K562 (cell line): ENCODE measurements around the gene G6PD. TPM values are rescaled to one million over a fixed set of nuclear protein-coding genes. Genes with fewer than 3 reads are reported as not detected.

Experiments used
- CTBP1 ChIP-seq: fragments of 450-650 bp; IDR thresholded peaks from 2 replicates; pipeline ENCODE4 v1.6.1; 2016; ENCODE audit warnings: borderline replicate concordance
- DIDO1 ChIP-seq: fragments of 450-650 bp; IDR thresholded peaks from 2 replicates; pipeline ENCODE4 v1.6.1; 2016; ENCODE audit warnings: low read depth, missing biosample characterization, missing genetic modification characterization
- HDAC2 ChIP-seq: fragments of 450-650 bp; IDR thresholded peaks from 2 replicates; pipeline ENCODE4 v1.6.1; 2016; ENCODE audit warnings: mild to moderate bottlenecking
- JUNB ChIP-seq: fragments of 450-650 bp; formaldehyde crosslinking; conservative IDR thresholded peaks from 2 replicates; pipeline ENCODE4 v1.4.0; 2020; ENCODE audit warnings: mild to moderate bottlenecking
- MAFF ChIP-seq: IDR thresholded peaks from 2 replicates; pipeline ENCODE4 v1.6.1; 2012; ENCODE audit warnings: low read length, improper control_type of control experiment
- NBN ChIP-seq: fragments of 450-650 bp; IDR thresholded peaks from 2 replicates; pipeline ENCODE4 v1.6.1; 2016; ENCODE audit warnings: low read depth, mild to moderate bottlenecking
- NFE2L1 ChIP-seq: fragments of 450-650 bp; IDR thresholded peaks from 2 replicates; pipeline ENCODE4 v1.6.1; 2016; ENCODE audit warnings: missing genetic modification characterization, low read depth, mild to moderate bottlenecking, missing compliant biosample characterization, moderate library complexity, borderline replicate concordance
- TBL1XR1 ChIP-seq, 2 experiments: IDR thresholded peaks; 2 replicates each; pipeline ENCODE4 v1.6.1; 2012; ENCODE audit warnings: improper control_type of control experiment in 2 of 2, low read length in 2 of 2, mild to moderate bottlenecking in 1 of 2
- polyA plus RNA-seq, 8 experiments: library from polyadenylated mRNA; depleted of rRNA in 4 of 8; stranded (reverse) in 5 of 8; unstranded in 3 of 8; fragments of >200 nt; fragmentation: Nextera tagmentation in 2 of 8; fragmentation: Illumina TruSeq in 1 of 8; extraction: Ambion mirVana in 2 of 8; extraction: Trizol in 1 of 8; gene quantifications; 2 replicates each; pipeline versions ENCODE4 v1.2.1 to v1.2.3, GENCODE V29; 2011 to 2014; ENCODE audit warnings: inconsistent platforms in 1 of 8, missing spikeins in 1 of 8
- total RNA-seq, 7 experiments: library from RNA; depleted of rRNA in 6 of 7; stranded (reverse); fragments of >200 nt in 6 of 7; fragmentation: Illumina TruSeq in 2 of 7; extraction: Trizol in 2 of 7; gene quantifications; 2 replicates each; pipeline versions ENCODE4 v1.2.1 to v1.2.3, GENCODE V29; 2011 to 2021; ENCODE audit warnings: low replicate concordance in 1 of 7
- TF ChIP-seq, protein P1 (sequence below), 2 experiments: fragments of 200-800 bp in 1 of 2; sonication (Bioruptor generic) in 1 of 2; sonication (generic) in 1 of 2; formaldehyde crosslinking in 1 of 2; IDR thresholded peaks in 1 of 2; conservative IDR thresholded peaks in 1 of 2; 2 replicates each; pipeline versions ENCODE4 v1.5.0 to v1.6.1; 2016 to 2020; ENCODE audit warnings: missing compliant biosample characterization in 1 of 2, missing genetic modification characterization in 1 of 2, missing genetic modification reagents in 1 of 2
- TF ChIP-seq, protein P2 (sequence below): fragments of 450-650 bp; IDR thresholded peaks from 2 replicates; pipeline ENCODE4 v1.6.1; 2016
- TF ChIP-seq, protein P3 (sequence below): fragments of 450-650 bp; formaldehyde crosslinking; IDR thresholded peaks from 2 replicates; pipeline ENCODE4 v1.4.0; 2020; ENCODE audit warnings: mild to moderate bottlenecking, moderate library complexity
- TF ChIP-seq, protein P4 (sequence below): fragments of 450-650 bp; IDR thresholded peaks from 2 replicates; pipeline ENCODE4 v1.6.1; 2017; ENCODE audit warnings: antibody characterized with exemption, mild to moderate bottlenecking

The G6PD gene
- total and polyA plus RNA-seq, 9 of the 15 experiments (the other 6 are each of a cell fraction or from before 2014, with no cell fraction given) = 2.9 to 222 (median 66.4) TPM

DNA sequence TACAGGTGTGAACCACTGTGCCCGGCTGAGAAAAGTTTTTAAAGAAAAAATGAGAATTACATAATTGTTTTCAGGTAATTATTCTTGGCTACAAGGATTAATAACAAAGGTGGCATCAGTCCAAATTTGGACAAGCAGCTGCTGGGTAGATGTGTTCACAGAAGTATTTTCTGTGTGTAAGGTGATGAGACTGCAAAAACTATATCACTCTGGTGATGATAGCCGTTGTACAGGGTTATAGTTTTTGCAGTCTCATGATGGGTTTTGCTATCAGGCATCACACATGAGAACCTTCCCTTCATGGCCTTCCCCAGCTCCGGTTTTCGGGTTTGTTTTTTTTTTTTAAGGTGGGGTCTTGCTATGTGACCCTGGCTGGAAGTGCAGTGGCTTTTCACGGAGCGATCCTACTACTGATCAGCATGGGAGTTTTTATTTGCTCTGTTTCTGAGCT, 51.1 kb downstream of the G6PD start (continued):
- TF ChIP-seq, protein P1, sequence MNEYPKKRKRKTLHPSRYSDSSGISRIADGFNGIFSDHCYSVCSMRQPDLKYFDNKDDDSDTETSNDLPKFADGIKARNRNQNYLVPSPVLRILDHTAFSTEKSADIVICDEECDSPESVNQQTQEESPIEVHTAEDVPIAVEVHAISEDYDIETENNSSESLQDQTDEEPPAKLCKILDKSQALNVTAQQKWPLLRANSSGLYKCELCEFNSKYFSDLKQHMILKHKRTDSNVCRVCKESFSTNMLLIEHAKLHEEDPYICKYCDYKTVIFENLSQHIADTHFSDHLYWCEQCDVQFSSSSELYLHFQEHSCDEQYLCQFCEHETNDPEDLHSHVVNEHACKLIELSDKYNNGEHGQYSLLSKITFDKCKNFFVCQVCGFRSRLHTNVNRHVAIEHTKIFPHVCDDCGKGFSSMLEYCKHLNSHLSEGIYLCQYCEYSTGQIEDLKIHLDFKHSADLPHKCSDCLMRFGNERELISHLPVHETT (CRISPR knock-in tag; conservative IDR thresholded peaks at IDR 0.05 in 1 of 2, IDR thresholded peaks at IDR 0.05 in 1 of 2) = 0 out of 4 replicates have a peak, but pooled peaks of 1 of the 2 experiments have one; percentile 73
- TF ChIP-seq, protein P2, sequence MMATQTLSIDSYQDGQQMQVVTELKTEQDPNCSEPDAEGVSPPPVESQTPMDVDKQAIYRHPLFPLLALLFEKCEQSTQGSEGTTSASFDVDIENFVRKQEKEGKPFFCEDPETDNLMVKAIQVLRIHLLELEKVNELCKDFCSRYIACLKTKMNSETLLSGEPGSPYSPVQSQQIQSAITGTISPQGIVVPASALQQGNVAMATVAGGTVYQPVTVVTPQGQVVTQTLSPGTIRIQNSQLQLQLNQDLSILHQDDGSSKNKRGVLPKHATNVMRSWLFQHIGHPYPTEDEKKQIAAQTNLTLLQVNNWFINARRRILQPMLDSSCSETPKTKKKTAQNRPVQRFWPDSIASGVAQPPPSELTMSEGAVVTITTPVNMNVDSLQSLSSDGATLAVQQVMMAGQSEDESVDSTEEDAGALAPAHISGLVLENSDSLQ = peak; percentile 63
- TF ChIP-seq, protein P3, sequence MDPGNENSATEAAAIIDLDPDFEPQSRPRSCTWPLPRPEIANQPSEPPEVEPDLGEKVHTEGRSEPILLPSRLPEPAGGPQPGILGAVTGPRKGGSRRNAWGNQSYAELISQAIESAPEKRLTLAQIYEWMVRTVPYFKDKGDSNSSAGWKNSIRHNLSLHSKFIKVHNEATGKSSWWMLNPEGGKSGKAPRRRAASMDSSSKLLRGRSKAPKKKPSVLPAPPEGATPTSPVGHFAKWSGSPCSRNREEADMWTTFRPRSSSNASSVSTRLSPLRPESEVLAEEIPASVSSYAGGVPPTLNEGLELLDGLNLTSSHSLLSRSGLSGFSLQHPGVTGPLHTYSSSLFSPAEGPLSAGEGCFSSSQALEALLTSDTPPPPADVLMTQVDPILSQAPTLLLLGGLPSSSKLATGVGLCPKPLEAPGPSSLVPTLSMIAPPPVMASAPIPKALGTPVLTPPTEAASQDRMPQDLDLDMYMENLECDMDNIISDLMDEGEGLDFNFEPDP (CRISPR knock-in tag) = no peak
- TF ChIP-seq, protein P4, sequence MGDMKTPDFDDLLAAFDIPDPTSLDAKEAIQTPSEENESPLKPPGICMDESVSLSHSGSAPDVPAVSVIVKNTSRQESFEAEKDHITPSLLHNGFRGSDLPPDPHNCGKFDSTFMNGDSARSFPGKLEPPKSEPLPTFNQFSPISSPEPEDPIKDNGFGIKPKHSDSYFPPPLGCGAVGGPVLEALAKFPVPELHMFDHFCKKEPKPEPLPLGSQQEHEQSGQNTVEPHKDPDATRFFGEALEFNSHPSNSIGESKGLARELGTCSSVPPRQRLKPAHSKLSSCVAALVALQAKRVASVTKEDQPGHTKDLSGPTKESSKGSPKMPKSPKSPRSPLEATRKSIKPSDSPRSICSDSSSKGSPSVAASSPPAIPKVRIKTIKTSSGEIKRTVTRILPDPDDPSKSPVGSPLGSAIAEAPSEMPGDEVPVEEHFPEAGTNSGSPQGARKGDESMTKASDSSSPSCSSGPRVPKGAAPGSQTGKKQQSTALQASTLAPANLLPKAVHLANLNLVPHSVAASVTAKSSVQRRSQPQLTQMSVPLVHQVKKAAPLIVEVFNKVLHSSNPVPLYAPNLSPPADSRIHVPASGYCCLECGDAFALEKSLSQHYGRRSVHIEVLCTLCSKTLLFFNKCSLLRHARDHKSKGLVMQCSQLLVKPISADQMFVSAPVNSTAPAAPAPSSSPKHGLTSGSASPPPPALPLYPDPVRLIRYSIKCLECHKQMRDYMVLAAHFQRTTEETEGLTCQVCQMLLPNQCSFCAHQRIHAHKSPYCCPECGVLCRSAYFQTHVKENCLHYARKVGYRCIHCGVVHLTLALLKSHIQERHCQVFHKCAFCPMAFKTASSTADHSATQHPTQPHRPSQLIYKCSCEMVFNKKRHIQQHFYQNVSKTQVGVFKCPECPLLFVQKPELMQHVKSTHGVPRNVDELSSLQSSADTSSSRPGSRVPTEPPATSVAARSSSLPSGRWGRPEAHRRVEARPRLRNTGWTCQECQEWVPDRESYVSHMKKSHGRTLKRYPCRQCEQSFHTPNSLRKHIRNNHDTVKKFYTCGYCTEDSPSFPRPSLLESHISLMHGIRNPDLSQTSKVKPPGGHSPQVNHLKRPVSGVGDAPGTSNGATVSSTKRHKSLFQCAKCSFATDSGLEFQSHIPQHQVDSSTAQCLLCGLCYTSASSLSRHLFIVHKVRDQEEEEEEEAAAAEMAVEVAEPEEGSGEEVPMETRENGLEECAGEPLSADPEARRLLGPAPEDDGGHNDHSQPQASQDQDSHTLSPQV = peak; percentile 54
- TF ChIP-seq TBL1XR1 (IDR thresholded peaks at IDR 0.05; ENCODE audit: low read length in 2 of 2) (peak; percentile 27 to 73; a peak in 2 of 4 replicates), CTBP1 (peak; percentile 71; the same call in 1 of the 2 replicates), HDAC2 (peak; percentile 86), MAFF (peak; percentile 93), JUNB (CRISPR knock-in tag) (no peak), NBN (peak; percentile 53), NFE2L1 (tag) (peak; percentile 50; the same call in 1 of the 2 replicates), DIDO1 (tag) (no peak)
